Fibroblast of villous mesenchyme (primary cell): Measurements from ENCODE around the gene SH3GL3. TPM values are rescaled to one million over a fixed set of nuclear protein-coding genes. Genes with fewer than 3 reads are reported as not detected.

ENCODE experiments used
- DNase-seq: peaks from one replicate; pipeline ENCODE4 v3.0.0-alpha.2; 2010; ENCODE audit warnings: low read depth
- H3K4me3 ChIP-seq: 2 replicates; pipeline ENCODE4 v1.5.1; 2011; ENCODE audit warnings: low read depth, mild to moderate bottlenecking, low read length
- CTCF ChIP-seq: IDR thresholded peaks from 2 replicates; pipeline ENCODE4 v1.5.1; 2012; ENCODE audit warnings: low read depth, mild to moderate bottlenecking, low read length; ENCODE audit not compliant: insufficient read depth
- total RNA-seq: library from RNA; depleted of rRNA; stranded (reverse); fragments of >200 nt; gene quantifications from 2 replicates; pipeline ENCODE4 v1.2.3, GENCODE V29; 2012

SH3GL3 gene
- total RNA-seq, 1 donor = under 0.01 TPM

GRCh38 chr15:83422541-83422940, 24.6 kb upstream of the SH3GL3 start:
- no peak for TF ChIP-seq CTCF
- DNase-seq = no peak
- H3K4me3 ChIP-seq = no peak overlapping the region

GRCh38 chr15:83424101-83424500, 23.0 kb upstream of the SH3GL3 start:
- TF ChIP-seq CTCF = no peak

GRCh38 chr15:83430441-83430840, 16.7 kb upstream of the SH3GL3 start:
- no peak overlapping the region for H3K4me3 ChIP-seq
- no peak for TF ChIP-seq CTCF
- no peak for DNase-seq

More at GRCh38 chr15:83424101-83424500, 23.0 kb upstream of the SH3GL3 start:
- no peak for DNase-seq
- no peak overlapping the region for H3K4me3 ChIP-seq

GRCh38 chr15:83431521-83431920, 15.6 kb upstream of the SH3GL3 start:
- H3K4me3 ChIP-seq = no peak overlapping the region
- no peak for DNase-seq
- no peak for TF ChIP-seq CTCF

- no peak overlapping the region for H3K4me3 ChIP-seq
- no peak for DNase-seq
- TF ChIP-seq CTCF = no peak
Measured at GRCh38 chr15:83435202-83435601, 11.9 kb upstream of the SH3GL3 start.

GRCh38 chr15:83435782-83436181, 11.4 kb upstream of the SH3GL3 start:
- no peak for DNase-seq
- no peak overlapping the region for H3K4me3 ChIP-seq
- TF ChIP-seq CTCF = no peak

GRCh38 chr15:83436513-83437158, 10.5 kb upstream of the SH3GL3 start:
- peak; percentile 71 for TF ChIP-seq CTCF
- no peak overlapping the region for H3K4me3 ChIP-seq
- DNase-seq = peak; percentile 66
